Ramos (cell line): Measurements from ENCODE around the gene PLOD1.
"Not testable (repeated sequence)": the region's sequence is repeated elsewhere in the genome, so short reads cannot be mapped to it uniquely, and the experiment has no call there.

Source experiments
- in situ Hi-C: fragments of 300-500 bp; cut with MboI; formaldehyde crosslinking; loops from one replicate; pipeline ENCODE4 v1.14.3; 2022; ENCODE audit warnings: low sequenced_read_pairs; ENCODE audit not compliant: unreplicated experiment

The PLOD1 gene

DNA sequence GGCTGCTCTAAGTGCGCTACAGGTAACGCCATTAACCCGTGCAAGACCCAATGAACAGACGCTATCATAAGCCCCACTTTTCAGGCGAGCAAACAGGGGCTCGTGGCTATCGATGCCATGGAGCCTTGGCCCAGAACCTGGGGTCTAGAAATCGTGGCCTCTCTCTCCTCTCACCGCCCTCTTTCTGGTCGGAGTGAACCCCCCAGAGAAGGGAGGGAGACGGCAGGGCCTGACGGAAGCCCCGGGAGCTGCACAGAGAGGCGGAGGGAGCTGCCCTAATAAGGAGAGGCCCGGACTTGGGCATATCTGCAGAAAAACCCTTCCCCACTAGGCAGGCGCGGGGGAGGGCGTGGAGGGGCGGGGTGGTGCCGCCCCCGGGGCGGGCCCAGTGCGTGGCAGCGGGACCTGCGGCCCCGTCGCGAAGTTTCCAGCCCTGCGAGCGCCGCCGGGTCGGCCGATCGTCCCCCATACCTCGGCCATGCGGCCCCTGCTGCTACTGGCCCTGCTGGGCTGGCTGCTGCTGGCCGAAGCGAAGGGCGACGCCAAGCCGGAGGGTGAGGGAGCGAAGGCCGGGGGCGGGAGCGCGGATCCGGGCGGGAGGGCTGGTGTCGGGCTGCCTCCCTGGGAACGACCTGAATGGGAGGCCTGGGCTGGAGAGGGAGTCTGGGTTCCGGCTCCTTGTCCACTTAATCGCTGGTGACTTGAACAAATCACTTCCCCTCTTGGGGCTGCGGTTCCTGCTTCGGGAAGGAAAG lies at the start of gene PLOD1:
TSS of gene PLOD1 (plus strand) at position 416 of the 755 bp plus-strand sequence. CDS start at position 479, 63 bp downstream.
- in situ Hi-C loops, result no loop called here

DNA sequence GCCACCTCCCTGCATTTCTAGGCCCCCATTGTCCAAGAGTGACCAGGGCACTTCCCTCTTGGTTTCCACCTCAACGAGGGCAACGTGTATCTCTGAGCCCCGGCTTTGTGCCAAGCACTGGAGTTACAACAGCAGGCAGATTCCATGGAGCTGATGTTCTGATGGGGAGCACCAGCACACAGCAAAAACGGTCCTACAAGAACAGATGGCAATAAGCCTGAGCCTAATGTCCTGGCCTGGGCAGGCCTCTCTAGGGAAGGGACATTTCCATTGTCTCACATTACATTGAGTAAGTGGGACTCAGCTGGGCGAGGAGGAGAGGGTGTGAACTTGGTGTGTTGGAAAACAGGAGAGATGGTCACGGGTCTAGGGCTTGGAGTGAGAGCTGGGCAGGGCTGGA lies 48.6 kb upstream of the PLOD1 start:
- in situ Hi-C loops, result loop anchor here (5.0 kb wide), 1 partner anchor 44 kb away; no protein-coding TSS in a partner anchor

DNA sequence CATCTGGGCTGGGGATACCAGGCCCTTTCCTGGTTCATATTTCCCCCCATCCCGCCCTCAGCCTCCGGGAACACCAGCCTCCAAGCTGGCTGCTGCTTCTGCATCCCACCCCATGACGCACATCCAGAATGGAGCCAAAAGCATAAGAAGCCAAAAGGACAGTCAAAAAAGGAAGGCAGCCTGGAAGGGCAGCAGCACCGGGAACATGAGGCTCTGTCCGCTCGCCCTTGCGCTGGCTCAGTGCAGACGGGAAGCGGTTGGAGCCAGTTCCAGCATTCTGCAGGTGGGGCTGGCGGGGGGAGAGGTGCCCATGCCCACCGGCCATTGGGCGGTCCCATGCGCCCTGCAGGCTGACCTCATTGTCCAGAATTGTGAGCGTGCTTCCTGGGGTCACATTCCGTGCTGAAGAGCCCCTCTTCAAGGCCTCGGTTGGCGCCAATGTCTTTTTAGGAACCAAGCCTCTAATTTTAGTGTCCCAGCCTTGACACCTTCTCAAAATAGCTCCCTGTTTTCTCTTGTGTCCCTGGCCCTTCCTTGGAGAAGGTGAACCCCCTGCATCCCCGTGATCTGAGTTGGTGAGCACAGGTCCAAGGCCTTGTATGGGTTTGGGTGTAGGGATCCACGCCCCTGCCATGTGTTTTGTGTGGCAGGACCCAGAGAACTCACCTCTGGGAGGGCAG lies 47.4 kb upstream of the PLOD1 start:
- in situ Hi-C loops, result loop anchor here (5.0 kb wide), 1 partner anchor 45 kb away; no protein-coding TSS in a partner anchor

DNA sequence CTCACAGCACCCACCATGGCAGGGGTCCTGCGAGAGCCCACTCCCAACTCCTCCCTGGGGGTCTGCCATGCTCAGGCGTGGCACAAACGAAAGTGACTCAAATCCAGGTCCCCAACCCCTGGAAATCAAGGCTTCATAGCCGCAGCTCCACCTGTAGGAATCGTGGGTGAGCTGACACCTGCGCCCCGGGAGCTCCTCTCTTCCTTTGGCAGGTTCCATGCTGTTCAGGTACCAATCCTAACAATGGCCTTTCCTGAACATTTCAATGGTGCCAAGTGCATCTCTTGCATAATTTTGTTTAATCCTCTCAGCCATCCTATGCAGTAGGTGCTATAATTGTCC lies 46.9 kb upstream of the PLOD1 start:
- in situ Hi-C loops, result loop anchor here (5.0 kb wide), 1 partner anchor 45 kb away; no protein-coding TSS in a partner anchor

DNA sequence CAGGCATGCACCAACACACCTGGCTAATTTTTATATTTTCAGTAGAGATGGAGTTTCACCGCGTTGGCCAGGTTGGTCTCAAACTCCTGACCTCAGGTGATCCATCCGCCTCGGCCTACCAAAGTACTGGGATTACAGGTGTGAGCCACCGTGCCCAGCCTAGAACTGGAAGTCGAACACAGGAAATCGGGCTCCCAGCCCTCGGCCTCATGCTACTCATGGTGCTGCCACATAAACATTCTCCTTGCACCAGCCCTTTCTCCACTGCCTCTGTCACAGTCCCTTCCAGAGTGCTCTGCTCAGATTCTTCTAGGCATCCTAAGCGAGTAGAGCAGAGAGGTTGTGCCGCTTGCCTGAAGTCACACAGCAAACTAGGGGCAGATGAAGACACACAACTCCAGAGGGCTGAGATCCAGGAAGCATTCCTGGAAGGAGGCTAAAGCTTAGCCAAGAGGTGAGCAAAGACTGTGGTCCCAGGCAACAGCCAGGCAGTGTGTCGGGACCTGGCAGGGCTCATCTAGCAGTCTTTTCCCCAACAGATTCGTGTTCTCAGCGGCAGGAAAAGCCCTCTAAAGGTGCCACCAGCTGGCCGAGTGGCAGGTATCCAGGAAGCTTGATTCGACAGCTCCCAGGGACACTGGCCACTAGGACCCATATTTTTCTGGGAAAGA lies 46.2 kb upstream of the PLOD1 start:
- in situ Hi-C loops, result loop anchor here (5.0 kb wide), 1 partner anchor 46 kb away; no protein-coding TSS in a partner anchor

DNA sequence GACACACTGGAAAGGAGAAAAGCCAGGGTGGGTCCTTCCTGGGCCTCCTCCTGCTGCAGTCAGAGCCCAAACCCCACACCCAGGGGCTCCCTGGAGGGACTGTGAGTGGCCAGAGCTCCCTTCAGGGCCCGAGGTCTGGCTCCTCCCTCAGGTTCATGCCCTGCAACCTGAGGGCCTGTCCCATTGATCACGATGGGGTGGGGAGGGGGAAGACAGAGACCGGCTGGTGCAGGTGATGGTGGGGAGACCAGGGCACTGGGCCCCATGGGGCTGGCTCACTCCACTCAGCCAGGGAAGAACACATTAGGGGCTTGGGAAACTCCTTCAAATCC lies 45.7 kb upstream of the PLOD1 start:
- in situ Hi-C loops, result loop anchor here (5.0 kb wide), 1 partner anchor 47 kb away; no protein-coding TSS in a partner anchor

DNA sequence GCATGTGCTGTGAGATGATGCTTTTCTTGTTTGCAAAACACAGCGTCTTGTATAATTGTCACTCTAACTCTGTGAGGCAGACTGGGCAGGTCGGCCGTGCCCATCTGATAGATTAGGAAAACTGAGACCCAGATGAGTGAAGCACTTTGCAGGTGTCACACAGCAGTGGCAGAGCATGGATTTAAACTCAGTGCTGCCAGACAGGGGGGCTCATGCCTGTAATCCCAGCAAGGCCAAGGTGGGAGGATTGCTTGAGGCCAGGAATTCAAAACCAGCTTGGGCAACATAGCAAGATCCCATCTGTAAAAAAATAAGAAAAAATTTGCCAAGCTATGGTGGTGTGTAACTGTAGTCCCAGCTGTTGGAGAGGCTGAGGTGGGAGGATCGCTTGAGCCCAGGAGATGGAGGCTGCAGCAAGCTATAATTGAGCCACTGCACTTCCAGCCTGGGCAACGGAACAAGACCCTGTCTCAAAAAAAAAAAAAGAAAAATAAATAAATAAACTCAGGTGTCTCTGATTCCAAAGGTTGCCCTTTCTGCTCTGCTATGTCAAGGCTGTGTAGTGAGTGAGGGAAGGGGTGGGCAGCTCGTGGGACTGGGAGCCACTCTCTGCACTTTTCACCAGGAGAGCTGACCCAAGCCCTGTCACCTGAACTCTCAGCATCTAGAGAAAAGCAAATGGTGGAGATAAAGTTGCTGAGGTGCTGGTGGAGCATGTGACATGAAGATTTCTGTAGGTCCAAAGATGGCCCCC lies 42.9 kb upstream of the PLOD1 start:
- in situ Hi-C loops, result no loop called here

DNA sequence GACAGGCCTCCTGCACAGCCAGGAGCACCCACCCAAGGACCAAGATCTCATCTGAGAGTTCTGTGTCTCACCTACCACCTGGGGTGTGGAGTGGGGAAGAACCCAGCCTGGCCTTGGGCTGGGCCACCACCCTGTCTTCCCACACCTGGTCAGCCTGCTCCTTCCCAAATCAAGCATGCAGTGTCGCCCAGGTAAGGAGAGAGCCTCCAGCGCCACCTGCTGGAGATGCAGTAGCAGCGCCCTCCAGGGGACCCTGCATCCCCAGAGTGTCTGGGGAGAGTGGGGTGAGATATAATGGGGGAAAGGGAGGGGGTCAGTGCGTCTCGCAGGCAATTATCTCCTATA lies 40.6 kb upstream of the PLOD1 start:
- in situ Hi-C loops, result no loop called here

DNA sequence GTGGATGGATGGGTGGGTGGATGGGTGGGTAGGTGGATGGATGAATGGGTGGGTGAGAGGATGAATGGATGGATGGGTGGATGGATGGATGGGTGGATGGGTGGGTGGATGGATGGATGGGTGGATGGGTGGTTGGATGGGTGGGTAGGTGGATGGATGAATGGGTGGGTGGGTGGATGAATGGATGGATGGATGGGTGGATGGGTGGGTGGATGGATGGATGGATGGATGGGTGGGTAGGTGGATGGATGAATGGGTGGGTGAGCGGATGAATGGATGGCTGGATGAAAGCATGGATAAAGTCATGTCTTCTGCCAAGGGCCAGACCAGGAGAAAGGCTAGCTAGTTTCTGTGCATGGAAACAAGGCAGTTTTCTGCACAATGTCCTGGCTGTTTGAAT lies 40.0 kb upstream of the PLOD1 start:
- in situ Hi-C loops, result not testable (repeated sequence)

DNA sequence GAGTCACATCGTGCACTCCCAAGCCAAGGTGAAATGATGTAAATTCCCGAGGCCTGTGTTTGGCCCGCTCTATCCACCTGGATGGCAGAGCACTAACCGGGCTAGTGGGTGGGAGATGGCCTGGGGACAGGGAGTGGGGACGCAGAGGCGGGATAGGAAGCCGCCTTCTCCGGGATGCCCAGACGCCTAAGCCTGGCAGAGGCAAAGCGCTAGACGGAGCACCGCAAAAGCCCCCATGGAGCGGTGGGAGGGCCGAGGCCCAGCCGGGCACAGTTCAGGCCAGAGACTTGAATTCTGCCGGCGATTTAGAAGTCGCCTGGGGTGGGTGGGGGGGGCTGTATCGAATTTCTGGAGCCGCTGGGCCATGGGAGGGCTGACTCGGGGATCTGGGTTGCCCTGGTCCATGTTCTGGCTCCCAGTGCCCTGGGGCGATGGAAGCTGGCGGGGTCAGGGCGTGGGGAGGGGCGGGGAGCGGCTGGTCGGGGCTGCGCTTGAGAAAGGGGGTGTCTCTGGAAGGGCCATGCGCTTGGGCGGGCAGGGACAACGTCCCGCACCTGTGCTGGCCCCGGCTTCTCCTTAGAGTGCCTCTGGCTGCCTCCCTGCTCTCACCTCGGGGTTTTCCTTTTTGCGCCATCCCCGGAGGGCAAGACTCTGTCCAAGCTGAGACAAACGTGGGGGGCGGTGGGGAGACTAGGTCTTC lies 36.3 kb upstream of the PLOD1 start:
- in situ Hi-C loops, result no loop called here

DNA sequence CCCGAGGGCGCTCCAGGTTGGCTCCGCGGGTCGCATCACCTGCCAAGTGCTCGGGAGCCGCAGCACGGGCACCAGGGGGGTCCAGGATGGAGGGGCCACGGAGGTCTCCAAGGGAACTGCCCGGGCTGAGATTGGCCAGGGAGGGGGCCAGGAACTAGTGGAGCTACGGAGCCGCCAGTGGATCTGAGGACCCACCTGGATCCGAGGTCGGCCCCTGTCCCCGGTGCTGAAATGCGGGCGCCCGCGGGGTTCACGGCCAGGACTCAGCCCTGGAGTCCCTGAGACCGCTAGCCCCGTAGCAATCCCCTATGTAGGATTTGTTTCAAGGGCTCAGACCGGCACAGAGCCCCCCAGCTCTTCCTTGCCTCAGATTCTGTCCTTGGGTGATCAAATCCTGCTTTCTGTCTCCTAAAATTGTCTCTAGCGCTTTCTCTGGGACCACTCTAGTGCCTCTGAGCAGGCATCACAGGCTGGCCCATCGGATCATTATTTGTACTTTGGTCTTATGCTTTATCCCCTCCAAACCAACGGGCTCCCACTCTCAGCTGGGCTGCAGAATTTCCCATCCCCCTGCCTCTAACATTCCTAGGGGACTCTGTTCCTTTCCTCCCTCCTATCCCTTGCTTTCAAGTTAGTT lies 35.6 kb upstream of the PLOD1 start:
- in situ Hi-C loops, result no loop called here

DNA sequence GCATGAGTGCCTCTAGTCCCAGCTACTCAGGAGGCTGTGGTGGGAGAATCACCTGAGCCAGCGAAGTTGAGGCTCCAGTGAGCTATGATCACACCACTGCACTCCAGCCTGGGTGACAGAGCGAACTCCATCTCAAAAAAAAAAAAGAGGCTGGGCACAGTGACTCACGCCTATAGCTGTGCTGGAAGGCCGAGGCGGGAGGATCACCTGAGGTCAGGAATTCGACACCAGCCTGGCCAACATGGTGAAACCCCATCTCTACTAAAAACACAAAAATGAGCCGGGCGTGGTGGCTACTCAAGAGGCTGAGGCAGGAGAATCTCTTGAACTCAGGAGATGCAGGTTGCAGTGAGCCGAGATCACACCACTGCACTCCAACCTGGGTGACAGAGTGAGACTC lies 33.1 kb upstream of the PLOD1 start:
- in situ Hi-C loops, result not testable (repeated sequence)

DNA sequence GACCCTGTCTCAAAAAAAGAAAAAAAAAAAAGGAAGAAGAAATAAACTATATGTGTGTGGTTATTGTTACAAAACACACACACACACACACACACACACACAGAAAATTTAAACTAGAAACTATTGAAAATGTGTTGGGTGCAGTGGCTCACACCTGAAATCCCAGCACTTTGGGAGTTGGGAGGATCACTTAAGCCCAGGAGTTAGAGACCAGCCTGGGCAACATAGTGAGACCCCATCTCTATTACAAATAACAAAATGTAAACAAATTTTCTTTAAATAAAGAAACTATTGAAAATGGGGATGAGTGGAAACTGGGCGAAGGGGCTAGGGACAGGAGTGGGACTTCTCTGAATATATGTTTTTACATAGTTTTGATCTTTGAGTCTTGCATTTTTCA lies 31.3 kb upstream of the PLOD1 start:
- in situ Hi-C loops, result no loop called here

DNA sequence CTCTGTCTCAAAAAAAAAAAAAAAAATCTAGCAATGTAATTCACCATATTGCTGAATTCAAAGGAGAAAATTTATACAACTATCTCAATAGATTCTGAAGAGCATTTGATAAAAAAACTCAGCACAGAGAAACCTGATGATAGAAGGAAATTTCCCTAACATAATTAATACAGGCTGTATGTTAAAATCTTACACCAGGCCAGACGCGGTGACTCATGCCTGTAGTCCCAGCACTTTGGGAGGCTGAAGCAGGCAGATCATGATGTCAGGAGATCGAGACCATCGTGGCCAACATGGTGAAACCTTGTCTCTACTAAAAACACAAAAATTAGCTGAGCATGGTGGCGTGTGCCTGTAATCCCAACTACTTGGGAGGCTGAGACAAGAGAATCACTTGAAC lies 30.4 kb upstream of the PLOD1 start:
- in situ Hi-C loops, result not testable (repeated sequence)

DNA sequence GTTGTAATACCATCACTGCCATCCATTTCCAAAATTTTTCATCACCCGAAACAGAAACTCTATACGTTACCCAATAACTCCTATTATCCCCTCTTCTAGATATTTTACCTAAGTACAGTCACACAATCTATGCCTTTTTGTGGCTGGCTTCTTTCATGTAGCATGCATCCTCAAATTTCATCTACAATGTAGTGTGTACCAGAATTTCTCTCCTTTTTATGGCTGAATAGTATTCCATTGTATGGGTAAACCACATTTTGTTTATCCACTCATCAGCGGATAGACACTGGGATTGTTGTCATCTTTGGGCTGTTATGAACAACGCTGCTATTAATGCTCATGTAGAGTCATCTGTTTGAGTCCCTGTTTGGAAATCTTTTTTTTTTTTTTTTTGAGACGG lies 29.5 kb upstream of the PLOD1 start:
- in situ Hi-C loops, result no loop called here

DNA sequence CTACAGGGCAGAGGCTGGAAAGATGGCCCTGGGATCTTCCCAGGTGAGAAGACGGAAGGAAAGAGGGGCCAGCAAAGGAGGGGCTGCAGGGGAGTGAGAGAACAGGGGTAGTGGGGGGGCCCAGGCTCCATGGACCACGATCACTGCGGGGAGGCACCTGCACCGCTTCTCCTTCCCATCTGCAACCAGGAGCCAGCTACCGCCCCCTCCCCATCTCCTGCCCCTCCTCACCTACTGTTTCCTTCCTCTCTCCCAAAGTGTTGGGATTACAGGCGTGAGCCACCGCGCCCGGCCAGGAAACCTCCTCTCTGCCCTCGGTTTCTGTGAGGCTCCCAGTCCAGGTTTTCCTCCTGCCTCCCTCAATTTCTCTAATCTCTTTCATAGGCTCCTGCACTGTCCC lies 27.6 kb upstream of the PLOD1 start:
- in situ Hi-C loops, result no loop called here

DNA sequence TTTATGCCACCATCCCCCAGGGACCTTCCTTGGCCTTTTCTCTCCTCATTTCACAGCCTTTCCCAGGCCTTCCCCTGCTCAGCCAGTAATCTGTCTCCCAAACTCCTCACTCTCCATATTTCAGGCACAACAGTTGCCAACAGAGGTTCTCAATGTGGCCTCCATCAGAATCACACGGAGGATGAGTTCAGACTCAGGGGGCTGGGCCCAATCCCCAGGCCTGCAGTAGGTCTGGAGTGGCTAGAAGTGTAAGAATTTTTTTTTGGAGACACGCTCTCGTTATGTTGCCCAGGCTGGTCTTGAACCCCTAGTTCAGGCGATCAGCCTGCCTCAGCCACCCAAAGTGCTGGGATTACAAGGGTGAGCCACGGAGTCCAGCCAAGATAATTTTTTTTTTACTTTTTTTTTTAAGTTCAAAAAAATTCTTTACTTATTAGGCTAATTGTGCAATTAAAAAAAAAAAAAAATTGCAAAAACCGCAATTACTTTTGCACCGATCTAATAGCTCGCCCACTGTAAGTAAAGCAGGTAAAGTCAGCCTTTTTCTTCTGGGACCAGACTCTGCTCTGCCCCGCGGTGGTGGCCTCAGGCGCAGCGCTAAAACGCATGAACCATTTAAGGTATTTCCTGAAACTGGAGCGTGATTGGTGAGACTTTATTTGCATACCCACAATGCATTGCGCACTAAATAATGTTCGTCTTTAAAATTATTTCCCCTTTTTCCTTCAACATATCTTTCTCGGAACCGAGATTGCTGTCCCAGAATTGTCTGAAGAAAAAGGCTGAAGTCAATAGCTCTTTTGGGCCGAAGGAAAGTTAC lies 27.0 kb upstream of the PLOD1 start:
- in situ Hi-C loops, result no loop called here

DNA sequence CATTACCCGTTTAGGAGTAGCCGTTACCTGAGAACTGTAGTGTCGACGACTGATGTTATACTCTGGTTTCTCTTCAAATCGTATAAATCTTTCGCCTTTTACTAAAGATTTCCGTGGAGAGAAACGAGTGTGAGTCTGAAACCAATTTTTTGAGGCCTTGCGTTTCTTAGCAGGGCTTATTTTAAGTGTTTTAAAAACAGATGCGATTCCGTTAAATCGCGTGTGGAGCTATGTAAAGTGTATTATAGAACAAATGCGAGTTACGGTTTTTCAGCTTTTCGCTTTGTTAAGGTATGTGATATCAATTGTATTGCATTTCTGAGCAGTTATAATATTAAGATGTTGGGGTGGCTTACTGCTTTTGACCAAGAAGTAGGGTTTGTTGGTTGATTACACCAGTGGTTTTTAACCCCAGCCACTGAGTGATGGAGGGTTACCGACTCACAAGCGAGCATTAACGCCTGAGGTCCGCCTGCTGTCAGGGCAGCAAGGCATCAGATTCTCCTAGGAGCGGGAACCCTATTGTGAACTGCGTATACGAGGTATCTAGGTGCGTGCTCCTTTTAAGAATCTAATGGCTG lies 26.3 kb upstream of the PLOD1 start:
- in situ Hi-C loops, result no loop called here

DNA sequence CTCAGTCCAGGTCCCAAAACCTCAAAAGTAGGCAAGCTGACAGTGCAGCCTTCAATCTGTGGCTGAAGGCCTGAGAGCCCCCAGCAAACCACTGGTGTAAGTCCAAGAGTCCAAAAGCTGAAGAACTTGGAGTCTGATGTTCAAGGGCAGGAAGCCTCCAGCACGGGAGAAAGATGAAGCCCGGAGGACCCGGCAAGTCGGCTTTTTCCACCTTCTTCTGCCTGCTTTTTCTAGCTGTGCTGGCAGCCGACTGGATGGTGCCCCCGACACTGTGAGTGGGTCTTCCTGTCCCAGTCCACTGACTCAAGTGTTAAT lies 23.6 kb upstream of the PLOD1 start:
- in situ Hi-C loops, result not testable (repeated sequence)
